Endometrium (tissue), 2 donors: ENCODE data around the gene ENTPD8.

Source experiments
- FAIRE-seq: peaks from 2 replicates; lab custom pipeline; 2012; peaks lifted over from hg19 to GRCh38; lab: Jason Lieb, UNC
- donor health status: control.
- donor health status: control.

ENTPD8 gene

GRCh38 chr9:137441289-137441934 lies at the start of gene ENTPD8:
TSS of gene ENTPD8 (minus strand) at chr9:137441357. CDS start at chr9:137438285, 3,072 bp downstream.
- FAIRE-seq = no peak

GRCh38 chr9:137490532-137491186 lies 49.5 kb upstream of the ENTPD8 start:
- no peak for FAIRE-seq

- no peak for FAIRE-seq
These were observed 47.7 kb upstream of the ENTPD8 start for GRCh38 chr9:137488906-137489305.

DNA sequence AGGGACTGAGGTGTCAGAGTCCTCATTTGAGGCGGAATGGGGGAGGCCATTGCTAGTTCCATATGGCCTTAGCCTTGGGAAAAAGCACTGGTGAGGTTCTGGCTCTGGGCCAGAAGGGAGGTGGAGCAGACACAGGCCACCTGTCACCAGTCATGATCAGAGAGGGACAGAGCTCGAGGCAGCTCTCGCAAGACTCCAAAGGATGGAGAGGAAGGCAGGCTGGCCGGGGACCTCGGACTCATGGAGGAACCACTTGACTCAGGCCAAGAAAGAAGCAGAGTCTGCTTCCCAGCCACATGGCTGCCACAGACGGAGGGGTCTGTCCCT lies 47.1 kb upstream of the ENTPD8 start:
- no peak for FAIRE-seq

DNA sequence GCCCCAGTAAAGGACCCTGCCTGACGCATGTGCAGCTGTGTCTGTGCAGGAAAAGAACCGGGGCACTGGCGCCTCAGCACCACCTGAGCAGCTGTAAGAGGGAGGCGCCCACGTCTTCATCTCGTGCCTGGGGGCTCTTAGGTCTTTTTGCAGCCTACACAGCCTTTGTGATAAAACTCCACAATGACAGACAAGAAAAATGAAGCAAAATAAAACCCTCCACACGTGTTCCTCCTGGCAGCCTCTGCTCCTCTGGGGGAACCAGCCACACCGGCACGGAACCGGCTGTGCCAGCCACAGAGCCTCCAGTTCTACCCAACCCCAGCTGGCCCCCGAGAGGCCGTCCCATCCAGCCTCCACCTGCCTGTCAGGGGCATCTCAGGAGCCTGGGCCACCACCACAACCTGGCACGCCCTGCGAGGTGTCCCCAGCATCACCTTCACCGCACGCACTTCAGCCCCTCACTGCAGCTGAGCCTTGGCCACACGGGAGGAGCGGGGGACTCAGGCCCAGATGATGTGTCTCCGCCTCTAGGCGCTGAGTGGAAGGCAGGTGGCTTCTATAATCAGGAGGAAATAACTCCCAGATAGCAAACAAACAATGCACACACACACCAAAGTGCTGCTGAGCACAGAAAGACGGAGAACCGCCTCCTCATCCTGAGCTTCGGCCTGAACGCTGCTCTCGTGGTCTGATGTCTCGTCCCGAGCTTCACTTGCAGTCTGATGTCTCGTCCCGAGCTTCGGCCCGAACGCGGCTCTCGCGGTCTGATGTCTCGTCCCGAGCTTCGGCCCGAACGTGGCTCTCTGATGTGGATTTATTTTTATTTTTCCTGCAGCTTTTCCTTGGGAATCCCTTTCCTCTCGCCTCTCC lies 46.5 kb upstream of the ENTPD8 start:
- no peak for FAIRE-seq

DNA sequence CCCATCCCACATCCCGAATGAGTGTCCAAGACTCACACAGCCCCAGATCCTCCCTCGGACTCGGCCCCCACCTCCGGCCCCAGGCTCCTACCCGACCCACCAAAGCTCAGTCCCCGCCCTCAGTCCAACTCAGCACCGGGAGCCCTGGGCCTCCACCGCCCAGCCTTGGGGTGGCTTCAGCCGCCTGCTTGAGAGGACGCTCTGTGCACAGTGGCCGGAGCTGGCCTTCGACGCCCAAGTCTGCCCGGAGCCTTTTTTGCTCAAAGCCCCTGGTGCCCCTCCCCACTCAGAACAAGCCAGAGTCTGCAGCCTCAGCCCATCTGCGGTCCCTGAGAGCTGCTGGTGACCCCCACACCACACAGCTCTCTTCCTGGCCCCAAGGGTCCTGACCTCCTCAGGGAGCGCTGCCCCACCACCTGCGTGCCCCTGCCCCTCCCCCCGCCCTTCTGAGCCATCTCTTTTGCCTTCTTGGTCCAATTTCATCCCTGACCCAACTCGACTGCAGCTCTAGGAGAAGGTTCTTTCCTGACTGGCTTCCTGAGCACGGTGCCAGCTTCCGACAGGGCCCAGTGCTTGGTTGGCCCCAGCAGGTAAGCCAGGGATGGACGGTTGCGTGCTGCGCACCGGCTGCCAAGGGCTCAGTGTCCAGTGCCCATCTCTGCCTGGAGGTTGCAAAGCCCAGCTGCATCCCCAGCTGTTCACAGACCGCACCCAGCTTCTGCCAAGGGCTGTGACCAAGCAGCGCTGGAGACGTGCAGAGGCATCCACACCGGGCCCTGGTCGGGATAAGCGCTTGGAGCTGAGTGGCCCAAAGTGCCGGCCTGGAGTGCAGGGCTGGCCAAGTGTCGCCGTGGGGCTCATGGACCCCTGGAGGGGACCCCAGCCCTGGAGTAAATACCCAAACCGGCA lies 45.6 kb upstream of the ENTPD8 start:
- no peak for FAIRE-seq

DNA sequence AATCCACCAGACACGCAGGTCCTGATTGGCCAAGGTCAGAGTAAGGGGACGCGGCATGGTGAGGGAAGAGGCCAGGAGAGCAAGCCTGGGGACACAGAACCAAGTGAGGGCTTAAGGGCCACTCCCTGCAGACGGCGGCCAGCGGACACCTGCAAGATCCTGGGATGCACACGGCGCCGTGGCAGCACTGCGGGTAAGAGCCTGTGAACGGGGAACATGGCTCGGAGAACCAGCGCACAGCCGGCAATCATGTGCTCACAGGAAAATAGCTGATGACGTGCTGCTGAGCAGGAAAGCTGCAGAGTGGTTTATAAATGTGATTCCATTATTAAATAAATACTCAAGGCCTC lies 45.0 kb upstream of the ENTPD8 start:
- FAIRE-seq = no peak

- no peak for FAIRE-seq
These were observed 44.4 kb upstream of the ENTPD8 start for GRCh38 chr9:137485343-137486140.

GRCh38 chr9:137484551-137485315 lies 43.6 kb upstream of the ENTPD8 start:
- no peak for FAIRE-seq

GRCh38 chr9:137482094-137482781 lies 41.1 kb upstream of the ENTPD8 start:
- FAIRE-seq = no peak

- FAIRE-seq = no peak
These were observed 39.8 kb upstream of the ENTPD8 start for GRCh38 chr9:137480686-137481683.

GRCh38 chr9:137479892-137480685 lies 38.9 kb upstream of the ENTPD8 start:
- no peak for FAIRE-seq

DNA sequence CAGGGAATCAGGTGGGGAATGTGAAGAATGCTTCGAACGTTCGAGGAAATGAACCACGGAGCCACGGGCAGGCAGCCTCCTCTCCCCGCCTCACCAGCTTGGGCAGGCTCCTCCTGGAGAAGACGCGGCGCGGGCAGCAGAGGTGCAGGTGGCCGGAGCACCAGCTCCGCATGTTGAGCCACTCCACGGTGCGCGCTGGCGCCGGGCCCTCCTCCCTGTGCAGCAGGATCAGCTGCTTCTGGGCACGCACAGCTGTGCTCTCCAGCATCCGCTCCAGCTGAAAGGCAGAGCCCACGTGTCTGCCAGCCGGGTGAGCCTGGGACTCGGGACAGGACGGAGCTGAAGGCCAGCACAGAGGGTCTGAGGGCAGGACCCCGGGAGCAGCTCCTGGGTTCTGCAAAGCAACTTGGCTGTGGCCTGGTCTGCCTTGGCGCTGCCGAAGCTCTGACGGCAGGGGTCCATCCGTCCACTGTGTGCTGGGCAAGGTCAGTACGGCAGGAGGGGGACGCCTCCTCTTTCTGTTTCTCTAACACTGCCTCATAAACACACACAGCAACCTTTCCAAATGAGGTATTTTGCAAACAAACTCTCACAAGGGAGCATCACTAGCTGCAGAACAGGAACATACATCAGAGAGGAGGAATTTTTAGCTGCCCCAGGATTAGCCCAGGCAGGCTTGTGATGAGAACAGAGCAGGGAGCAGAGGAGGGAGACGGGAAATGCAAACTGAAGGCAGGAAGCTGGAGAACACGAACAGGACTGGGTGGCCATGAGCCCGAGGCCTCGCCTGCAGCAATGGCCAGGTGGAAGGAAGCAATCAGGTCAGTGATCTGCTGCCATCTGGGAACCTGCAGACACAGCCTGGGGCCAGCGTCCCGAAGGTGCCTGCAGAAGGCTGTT lies 38.1 kb upstream of the ENTPD8 start:
- FAIRE-seq = no peak

- no peak for FAIRE-seq
These were observed 37.4 kb upstream of the ENTPD8 start for GRCh38 chr9:137478613-137478961.

DNA sequence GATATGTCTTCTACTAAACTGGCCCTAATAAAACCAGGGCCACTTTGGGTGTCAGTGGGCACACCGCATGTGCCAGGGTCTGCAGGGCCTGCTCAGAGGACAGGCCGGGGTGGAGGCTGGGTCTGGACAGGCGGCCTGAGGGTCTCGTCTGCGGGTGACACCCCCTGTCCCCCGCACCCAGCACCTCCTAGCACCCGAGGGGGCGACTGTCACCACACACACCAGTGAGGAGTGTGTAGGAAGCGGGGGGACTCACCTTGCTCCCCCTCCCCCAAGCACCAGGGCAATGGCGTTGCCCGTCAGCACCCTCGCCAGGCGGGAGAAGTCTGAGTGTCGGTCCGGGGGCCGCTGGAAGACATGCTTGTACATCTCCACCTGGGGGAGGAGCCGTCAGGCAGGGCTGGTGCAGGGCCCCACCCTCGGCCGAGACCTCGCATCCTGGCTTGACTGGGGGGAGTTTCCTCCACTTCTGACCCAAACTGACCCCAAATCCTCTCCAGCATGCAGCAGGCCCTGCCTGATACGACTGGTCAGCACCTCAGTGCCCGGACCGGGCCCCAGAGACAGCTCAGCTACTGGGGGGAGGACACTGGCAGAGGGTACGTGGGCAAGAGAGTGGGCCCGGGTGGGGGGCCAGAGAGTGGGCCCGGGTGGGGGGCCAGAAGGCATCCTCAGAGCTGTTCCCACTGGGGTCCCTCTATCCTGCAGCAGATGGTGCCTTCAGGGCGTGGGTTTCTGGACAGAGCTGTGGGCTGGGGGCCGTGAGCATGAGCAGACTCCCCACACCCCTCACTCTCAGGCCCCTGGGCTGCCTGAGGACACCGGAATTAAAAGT lies 36.8 kb upstream of the ENTPD8 start:
- FAIRE-seq = no peak

DNA sequence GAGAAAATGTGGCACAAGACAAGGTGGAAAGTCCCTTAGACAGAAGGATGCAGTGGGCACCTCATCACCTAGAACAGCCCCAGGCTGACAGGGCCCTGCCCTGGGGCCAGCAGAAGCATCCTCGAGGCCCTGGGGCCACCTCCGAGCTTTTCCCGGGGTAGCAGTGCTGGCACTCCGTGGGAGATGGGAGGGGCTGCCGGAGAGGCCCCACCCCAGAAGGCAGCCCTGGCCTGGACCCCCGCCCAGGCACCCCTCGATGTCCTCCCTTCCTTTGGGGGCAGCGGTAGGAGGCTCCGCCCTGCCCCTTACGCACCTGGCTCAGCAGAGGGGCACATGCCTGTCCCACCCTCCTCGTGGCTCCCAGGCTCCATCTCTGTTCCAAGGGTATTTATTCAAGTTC lies 35.7 kb upstream of the ENTPD8 start:
- FAIRE-seq = no peak
